NCI-H345 (cell line): Measurements from ENCODE around the gene TSPAN31.

Source experiments
- DNase-seq: peaks from one replicate; lab custom pipeline; 2025; lab: John Stamatoyannopoulos, UW

The TSPAN31 gene

DNA sequence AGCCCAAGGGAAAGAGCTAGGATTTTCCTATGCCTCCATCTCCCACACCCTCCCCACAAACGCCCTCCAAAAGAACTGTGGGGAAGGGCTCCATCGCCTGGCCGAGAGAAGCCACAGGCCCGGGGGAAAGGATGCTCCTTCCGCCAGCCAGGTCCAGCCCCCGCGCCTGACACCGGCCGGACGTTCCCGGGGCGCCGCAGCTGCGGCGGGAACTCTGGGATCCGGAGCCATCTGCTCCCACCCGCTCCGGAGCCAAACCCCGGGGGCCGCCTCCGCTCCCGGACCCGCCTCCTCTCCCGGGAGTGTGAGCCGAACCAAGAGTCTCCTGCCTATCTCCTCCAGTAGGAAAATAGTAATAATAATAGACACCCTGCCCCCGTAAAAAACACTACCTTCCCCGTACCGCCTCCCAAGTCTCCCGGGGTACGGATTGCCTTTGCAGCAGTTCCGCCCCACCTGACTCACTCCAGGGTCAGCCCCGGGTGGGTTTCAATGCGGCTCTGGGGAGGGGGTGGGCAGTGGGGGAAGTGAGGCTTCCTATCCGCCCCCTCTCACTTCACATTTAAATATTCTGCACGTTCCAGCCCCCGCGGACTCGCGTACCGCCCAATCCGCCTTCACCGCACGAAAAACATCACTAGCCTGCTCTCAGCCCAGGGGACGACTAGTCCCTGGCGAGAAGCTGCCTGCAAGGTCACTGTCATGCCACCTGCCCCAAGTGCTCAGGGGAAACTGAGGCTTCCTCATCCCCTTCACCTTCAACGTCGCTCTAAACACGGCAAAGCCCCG, 8.7 kb upstream of the TSPAN31 start:
- DNase-seq = peak; percentile 50

DNA sequence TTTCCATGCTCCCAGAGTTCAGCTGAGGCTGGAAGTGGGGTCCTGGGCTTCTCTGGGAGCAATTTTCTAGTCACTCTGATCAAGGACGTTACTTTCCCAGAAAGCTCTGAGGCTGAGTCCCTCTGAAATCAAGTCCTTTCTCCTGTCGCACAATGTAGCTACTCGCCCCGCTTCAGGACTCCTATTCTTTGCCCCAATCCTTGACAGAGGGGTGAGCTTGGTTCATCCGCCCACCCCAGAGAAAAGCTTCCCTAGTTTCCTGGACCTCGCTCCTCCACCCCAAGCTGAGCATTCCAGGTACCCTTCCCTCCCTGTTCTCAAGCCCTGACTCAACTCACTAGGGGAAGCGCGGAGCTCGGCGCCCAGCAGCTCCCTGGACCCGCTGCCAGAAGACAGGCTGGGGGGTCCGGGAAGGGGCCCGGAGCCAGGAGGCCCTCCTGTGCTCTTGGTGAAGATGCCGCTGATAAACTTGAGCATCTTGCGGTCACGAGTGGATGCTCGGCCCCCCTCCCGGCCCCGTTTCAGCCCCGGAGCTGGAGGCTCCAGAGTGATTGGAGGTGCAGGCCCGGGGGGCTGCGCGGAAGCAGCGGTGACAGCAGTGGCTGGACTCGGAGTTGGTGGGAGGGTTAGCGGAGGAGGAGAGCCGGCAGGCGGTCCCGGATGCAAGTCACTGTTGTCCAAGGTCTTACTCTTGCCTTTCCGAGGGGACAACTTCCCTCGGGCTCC, 7.9 kb upstream of the TSPAN31 start:
- DNase-seq = no peak

DNA sequence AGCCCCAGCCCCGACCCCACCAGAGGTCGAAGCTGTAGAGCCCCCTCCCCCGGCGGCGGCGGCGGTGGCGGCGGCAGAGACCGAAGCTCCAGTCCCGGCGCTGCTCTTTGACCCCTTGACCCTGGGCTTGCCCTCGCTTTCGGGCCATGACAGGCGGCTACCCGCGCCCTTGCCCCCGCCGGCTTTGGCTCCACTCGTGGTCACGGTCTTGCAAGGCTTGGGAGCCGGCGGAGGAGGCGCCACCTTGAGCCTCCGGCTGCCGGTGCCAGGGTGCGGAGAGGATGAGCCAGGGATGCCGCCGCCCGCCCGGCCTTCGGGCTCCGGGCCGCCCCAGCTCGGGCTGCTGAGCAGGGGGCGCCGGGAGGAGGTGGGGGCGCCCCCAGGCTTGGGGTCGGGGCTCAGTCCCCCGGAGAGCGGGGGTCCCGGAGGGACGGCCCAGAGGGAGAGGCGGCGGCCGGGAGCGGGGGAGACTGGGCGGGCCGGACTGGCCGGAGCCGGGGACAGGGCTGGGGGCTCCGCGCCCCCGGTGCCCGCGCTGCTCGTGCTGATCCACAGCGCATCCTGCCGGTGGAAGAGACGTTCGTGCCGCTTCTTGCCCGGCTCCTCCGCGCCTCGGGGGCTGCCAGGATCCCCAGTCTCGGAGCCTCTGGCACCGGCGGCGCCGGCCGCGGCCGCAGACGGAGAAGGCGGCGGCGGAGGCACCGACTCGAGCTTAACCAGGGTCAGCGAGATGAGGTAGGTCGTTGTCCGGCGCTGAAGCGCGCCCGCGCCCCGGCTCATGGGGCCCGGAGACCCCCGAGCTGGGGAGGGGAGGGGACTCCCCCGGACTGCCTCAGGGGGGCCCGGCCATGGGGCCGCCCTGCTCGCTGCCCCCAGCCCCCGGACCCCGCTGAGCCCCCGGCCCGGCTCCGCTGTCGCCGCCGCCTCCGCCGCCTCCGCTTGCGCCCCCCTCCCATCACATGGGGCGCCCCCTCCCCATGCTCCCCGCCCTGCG, 7.1 kb upstream of the TSPAN31 start:
- DNase-seq = no peak

DNA sequence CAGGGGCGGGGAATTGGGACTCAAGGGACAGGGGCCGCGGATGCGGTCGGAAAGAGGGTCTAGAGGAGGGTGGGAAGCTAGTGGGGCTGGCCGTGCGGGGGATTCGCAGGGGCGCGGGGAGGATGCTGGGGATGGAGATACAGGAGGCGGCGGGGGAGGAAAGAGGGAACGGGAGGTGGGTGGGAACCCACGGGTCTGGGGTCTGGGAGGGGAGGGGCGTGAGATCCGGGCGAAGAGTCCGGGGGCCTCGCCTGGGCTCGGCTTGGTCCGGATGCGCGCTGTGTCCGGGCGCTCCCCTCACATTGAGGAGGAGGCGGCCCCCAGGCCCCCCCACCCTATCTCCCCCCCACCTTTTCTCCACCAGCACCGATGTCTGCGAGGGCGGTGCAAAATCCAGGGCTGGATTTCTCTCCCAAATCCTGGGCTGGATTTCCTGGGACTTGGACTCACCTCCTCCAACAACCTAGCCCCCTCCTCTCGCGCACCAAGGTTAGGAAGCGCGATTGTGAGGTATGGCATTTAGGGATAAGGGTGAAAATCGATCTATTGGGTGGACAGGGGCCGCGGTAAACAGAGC, 6.1 kb upstream of the TSPAN31 start, which contains the start of gene AGAP2:
Gene AGAP2, minus strand, starts transcription at position 82 of the 577 bp plus-strand sequence. CDS start 496 bp downstream, outside the sequence.
- peak; percentile 48 for DNase-seq

DNA sequence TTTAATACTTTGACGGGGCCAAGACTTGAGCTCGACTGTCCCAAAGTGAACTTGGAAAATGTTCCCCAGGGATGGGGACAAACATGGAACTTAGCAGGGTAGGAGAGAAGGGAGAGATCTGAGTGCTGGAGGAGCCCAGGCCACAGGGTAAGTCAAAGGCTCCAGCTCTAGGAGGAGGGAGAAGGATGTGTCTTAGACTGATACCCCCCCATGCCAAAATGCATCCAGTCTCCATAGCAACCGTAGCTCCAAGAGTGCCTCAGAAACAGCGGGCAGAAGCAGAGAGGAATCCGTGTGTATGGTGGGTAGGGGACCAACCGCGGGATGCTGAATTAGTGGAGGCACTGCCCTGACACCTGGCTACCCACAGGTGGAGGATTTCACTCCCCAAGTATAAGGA, 5.5 kb upstream of the TSPAN31 start:
- no peak for DNase-seq

DNA sequence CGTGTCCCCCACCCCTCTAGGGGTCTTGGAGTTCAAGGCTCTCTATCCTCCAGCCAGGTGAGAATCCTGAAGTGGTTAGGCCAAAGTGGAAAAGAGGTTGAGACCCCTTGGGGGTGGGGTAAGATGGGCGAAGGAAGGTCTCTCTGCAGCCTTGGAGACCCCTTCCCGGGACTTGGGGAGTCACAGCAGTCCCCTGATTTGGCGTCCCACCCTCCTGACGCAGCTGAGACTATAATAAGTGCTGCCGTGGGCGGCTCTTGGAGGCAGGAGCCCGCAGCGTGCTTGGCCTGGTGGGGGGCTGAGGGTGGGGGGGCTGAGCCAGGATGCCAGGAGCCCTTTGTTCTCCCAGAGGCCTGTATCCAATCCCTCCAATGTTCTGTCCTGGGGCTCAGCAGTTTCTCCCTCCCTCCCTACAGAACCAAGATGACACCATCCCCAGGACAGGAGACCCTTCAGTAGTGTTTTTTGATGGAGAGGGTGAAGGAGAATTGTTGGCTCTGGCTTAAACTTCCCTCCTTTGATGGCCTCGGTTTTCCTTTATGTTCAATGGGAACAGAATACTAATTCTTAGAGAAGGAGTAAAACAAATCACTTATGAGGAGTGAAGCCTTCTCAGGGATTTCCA, 4.8 kb upstream of the TSPAN31 start:
- DNase-seq = no peak

DNA sequence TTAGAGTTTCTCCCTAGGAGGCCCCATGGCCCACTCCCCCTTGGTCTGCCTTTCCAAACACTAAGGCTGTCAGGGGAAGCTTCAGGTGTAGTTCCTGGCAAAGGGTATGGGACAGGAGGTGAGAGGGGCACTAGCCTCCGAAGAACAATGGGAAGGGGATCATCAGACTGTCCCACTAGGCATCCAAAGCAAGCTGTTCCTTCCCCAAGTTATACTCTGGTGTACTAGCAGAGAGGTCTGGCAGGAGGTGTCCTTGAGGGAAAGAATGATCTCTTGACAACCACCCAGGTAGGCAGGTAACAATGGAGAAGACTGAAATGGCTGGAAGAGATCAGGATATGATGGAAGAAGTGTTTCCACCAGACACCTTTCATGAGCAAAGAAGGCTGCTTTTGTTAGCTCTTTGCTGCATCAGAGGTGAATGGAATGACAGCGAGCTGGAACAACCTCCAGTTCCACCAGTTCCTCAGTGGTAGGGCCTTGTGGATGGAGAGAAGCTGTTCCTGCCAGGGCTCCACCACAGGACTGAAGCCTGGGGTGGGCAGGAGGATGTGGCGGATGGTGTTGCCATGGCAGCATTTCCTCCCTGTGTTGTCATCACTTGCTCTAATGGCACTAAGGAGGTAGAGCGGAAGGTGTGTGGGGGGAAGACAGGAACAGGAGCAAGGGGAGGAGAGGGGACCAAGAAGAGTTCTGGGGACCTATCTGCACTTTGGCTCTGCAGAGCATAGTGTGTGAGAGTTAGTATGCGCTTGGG, 4.0 kb upstream of the TSPAN31 start:
- DNase-seq = no peak

DNA sequence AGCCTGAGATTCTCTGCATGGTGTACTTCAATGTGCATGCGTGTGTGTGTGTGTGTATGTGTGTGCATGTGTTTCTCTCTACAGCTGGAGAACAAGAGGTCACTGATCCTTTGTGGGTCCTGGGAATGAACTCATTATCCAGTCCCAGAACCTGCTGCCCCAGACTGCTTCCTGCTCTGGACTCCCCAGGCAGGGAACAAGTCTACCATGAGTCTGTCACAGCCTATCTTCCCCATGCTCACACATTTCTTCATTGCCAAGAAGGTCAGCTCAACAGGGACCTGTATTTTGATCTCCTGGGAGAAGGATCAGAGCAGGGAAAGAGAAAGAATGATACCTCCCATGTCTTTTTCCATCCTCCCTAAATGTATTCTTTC, 3.4 kb upstream of the TSPAN31 start:
- DNase-seq = no peak

DNA sequence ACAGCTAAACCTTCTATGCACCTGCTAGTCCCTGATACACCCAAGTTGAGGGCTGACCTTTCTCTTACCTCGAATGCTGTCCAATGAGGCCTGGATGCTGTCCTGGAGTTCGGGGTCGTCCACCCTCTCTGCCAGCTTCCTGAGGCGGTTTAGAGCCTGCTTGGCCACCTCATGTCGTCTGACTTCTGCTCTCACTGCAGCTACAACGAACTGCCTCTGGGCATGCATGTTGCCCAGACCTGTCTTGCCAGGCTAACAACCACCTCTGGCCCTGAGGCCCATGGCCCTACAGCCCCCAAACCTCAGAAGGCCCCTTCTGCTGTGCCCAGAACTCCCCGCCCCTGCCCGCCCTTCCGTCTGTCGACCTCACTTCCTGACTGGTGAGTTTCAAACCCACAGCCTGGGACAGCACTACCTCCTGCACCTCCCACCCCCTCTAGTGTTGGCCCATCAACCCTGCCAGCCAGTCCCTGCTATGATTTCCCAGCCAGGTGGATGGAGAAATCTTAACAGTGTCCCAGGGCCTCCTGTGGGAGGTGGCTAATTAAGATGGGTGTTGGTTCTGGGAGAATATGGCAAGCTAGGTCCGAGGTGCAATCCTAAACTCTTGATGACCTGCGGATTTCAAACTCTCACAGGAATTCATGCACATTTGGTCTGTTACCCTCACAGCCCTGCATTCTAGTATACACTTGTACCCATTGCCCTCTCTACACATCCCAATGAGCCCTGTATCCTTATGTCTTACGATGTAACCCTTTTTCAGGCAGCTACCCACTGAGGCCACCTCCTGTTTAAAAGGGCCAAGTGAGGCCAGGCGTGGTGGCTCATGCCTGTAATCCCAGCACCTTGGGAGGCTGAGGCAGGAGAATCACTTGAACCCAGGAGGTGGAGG, 2.7 kb upstream of the TSPAN31 start:
- no peak for DNase-seq

DNA sequence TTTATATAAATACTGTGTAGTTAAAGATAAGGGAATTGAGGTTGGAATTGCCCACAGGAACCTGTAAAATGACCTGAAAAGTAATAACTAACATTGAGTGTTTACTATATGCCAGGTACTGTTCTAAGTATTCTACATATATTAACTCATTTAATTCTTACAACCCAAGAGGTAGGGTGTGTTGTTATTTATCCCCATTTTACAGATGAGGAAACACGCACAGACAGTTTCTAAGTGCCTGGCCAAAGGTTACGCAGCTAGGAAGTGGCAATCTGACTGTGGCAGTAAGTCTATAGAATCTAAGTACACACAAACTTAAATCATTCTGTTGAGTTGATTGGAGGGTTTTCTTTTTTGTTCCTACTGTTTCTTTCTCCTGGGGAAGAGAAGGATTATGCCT, 1.1 kb upstream of the TSPAN31 start:
- no peak for DNase-seq

DNA sequence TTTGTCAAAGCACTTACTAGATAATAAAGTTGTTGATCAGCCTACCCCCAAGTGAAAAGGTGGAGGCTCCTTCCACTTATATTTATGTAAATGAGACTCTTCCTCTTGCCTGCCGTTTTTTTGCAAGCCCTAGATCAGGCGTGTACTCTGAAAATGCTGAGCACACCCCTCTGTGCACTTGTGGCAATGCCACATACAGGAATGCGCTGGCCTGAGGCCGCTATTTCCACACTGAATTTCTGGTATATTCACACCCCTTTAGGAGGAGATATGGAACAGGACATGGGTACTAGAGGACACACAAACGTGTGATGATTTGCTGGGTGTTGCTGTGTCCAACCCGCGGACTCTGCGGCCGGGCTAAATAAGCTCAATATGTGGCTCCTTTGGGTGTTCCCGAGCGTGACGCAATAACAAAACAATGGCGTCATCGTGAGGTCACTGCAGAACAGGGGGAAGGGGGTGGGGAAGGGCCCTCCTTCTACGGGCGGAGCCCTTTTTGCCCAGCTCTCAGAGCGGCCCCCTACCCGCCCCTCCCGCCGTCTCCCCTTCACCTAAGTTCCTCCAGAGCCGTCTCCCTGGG, 554 bp upstream of the TSPAN31 start:
- DNase-seq = peak; percentile 92

DNA sequence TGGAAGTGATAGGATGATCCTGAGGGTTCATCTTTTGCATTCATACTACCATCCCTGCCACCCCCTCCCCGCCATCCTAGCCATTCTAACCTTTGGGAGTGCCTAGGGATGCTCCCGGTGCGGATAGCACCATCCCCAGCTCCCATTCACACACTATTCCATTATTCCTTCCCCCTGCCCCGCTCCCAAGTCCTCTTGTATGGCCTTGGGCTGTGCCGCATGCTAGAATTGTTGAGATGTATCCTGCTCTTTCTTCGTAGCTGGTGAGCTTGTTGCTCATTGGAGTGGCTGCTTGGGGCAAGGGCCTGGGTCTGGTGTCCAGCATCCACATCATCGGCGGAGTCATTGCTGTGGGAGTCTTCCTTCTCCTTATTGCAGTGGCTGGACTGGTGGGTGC, 644 bp downstream of the TSPAN31 start:
- no peak for DNase-seq

DNA sequence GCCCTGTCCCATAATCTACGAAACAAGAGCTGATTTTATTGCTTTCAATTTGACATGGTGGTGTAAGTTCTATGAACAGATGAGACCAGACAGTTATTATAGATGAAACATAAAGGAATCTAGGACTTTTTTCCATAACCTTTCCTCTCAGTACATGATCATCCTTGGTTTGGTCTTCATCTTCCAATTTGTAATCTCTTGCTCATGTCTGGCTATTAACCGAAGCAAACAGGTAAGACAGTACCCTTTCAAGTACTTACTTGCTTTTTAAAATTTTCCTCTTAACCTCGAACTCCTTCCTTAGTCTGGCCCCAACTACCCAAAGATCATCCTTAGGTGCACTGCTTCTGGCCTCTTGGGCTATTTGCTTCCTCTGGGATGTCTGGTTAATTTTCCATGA, 1.2 kb downstream of the TSPAN31 start:
- DNase-seq = no peak

DNA sequence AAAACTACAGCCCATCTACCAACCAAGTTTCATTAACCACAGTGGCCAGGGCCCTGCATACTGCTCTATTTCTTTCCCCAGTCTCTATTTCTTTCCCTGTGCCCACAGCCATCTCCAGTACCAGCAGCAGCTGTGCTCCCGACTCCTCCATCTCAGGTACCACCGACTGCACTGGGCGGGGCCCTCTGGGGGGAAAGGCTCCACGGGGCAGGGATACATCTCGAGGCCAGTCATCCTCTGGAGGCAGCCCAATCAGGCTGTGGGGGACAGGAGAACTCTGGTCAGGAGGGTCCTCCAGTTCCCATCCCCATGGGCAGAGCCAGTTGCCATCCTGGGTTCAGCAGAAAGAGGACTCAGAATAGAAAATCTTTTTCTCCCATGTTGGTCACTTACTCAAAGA, 4.2 kb downstream of the TSPAN31 start:
- no peak for DNase-seq

DNA sequence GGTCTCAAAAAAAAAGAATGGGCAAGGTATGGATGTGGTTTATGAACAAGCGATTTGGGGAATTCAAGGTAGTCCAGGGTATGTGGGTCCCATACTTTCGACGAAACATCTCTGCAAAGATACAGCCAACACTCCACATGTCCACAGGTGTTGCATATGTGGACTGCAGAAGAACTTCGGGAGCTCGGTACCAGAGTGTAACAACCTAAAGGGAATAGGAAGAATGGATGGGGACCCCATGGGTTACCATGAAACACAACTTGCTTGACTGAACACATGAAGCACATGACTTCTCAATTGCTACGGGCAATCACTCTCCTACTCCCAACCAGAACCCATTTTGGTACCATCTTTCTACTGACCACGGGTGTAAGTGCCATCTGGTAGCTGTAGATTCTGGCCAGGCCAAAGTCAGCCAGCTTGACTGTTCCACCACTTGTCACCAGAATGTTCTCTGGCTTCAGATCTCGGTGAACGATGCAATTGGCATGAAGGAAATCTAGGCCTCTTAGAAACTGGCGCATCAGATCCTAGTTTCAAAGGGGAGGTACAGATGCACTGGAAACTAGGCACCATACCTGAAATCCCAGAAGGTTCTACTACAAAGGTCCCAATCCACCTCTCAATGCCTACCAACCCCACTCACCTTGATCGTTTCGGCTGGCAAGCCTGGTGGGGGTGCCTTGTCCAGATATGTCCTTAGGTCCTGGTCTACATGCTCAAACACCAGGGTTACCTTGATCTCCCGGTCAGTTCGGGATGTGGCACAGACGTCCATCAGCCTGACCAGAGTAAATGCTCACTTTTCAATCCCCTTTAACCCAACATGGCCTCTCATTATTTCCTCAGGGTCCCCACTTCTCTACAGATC, 6.0 kb downstream of the TSPAN31 start:
- DNase-seq = no peak

DNA sequence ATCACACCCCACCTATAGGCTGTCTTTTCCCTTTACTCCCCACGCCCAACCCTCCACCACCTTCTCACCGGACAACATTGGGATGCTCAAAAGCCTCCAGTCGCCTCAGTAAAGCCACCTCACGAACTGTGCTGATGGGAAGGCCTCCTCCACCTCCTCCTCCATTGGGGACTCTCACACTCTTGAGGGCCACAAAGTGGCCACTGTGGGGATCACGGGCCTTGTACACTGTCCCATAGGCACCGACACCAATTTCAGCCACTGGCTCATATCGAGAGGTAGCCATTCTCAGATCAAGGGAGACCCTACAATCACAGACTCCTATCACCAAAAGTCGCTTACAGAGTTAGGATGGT, 6.6 kb downstream of the TSPAN31 start:
- no peak for DNase-seq

DNA sequence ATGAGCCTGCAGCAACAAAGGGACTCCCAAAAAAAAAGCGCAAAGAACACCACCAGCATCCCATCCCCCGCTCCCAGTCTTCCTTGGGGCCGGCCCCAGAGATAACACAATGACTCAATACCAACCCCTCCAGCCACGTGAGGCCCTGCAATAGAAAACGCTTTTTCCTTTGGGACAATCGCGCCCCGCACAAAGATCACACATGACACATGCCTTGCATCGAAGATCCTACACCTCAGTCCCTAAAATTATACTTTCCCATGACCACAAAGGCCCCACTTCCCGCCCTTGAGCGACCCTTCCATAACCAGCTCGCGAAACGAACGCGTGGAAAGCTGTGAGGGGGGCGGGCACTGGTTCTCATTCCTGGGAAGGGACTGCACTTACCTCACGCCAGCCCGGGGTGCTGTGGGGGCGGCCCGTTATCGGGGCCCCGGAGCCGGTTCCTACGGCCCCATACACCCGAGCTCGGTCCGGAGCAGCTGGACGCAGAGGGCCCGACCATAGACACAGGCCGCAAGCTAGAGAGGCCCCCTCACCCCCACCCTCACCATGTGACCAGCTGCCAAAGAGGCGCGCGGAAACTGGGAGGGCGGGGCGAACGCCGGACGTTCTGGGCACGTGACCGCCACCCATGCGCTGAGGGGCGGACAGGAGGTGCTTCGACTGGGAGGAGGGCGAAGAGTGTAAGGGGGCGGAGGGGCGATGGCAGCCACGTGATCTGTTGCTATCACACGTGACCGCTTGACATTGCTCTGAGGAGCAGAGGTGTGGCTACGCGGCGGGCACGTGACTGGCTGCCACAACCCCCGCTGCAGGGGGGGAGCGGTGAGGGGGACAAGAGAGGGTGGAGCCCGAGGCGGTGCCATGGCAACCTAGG, 7.2 kb downstream of the TSPAN31 start, which contains the start of gene CDK4:
Gene CDK4, minus strand, starts transcription at position 523 of the 880 bp plus-strand sequence. CDS start 593 bp downstream, outside the sequence.
- DNase-seq = peak; percentile 99
